ENCODE data around the gene JPH2.

DNA sequence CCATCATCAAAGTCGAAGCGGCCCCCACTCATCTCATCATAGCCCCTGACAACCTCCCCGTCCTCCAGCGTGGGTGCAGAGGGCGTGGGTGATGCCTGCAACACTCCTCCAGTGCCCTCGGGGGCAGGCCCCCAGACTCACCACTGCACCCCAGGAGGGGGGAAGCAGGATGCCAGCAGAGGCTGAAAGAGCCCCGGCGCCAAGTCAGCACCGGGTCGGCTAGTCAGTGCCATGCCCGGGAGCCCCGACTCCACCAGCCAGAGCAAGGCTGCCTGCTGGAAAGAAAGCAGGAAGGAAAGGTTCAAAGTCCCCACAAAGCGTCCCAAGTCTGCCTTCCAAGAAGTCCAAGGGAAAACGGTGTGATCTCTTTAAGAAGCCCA is 324 bp downstream of the JPH2 start:
- TF ChIP-seq CTCF (IDR thresholded peaks at IDR 0.05; ENCODE audit: insufficient read depth, low read depth, low read length) (no peak), EZH2 (IDR thresholded peaks at IDR 0.05; ENCODE audit: insufficient read depth, low read length) (no peak)
